ENCODE data around the gene PPM1M. TPM values are rescaled to one million over a fixed set of nuclear protein-coding genes. Genes with fewer than 3 reads are reported as not detected.

The PPM1M gene
- total RNA-seq, 1 donor from 2014 or later, result 59.5 TPM

GRCh38 chr3:52293491-52294319, 48.1 kb downstream of the PPM1M start:
- peaks cover 19% of the 10 kb centered on the region for H3K4me1 Mint-ChIP-seq (ENCODE audit: low read depth)
- H3K36me3 Mint-ChIP-seq (ENCODE audit: low read depth), result peaks cover 10% of the 10 kb centered on the region
- intact Hi-C loops (cut with micrococcal nuclease), result no loop called here
- DNase-seq (ENCODE audit: low spot score), result no peak
- no peaks in the 10 kb centered on the region for H3K9me3 Mint-ChIP-seq
- H3K4me3 Mint-ChIP-seq, result no peak overlapping the region
- H3K27ac Mint-ChIP-seq, result no peak overlapping the region
- no peaks in the 10 kb centered on the region for H3K27me3 Mint-ChIP-seq (ENCODE audit: insufficient read depth)

GRCh38 chr3:52294320-52295150, 49.0 kb downstream of the PPM1M start:
- H3K27ac Mint-ChIP-seq, result no peak overlapping the region
- H3K9me3 Mint-ChIP-seq, result no peaks in the 10 kb centered on the region
- peaks cover 9% of the 10 kb centered on the region for H3K36me3 Mint-ChIP-seq (ENCODE audit: low read depth)
- intact Hi-C loops (cut with micrococcal nuclease), result no loop called here
- H3K4me3 Mint-ChIP-seq, result no peak overlapping the region
- peaks cover 11% of the 10 kb centered on the region for H3K4me1 Mint-ChIP-seq (ENCODE audit: low read depth)
- H3K27me3 Mint-ChIP-seq (ENCODE audit: insufficient read depth), result no peaks in the 10 kb centered on the region
- no peak for DNase-seq (ENCODE audit: low spot score)

- H3K4me3 Mint-ChIP-seq, result no peak overlapping the region
- no peak overlapping the region for H3K27ac Mint-ChIP-seq
- H3K36me3 Mint-ChIP-seq (ENCODE audit: low read depth), result peaks cover 7% of the 10 kb centered on the region
- intact Hi-C loops (cut with micrococcal nuclease), result no loop called here
- no peaks in the 10 kb centered on the region for H3K9me3 Mint-ChIP-seq
- H3K4me1 Mint-ChIP-seq (ENCODE audit: low read depth), result peaks cover 8% of the 10 kb centered on the region
- DNase-seq (ENCODE audit: low spot score), result no peak
- H3K27me3 Mint-ChIP-seq (ENCODE audit: insufficient read depth), result no peaks in the 10 kb centered on the region
These were observed 50.2 kb downstream of the PPM1M start for GRCh38 chr3:52295671-52296208.

GRCh38 chr3:52297242-52298148, 51.9 kb downstream of the PPM1M start:
- Mint-ChIP-seq H3K4me1 (ENCODE audit: low read depth) (no peaks in the 10 kb centered on the region), H3K27me3 (ENCODE audit: insufficient read depth) (no peaks in the 10 kb centered on the region), H3K4me3 (no peak overlapping the region), H3K9me3 (no peaks in the 10 kb centered on the region), H3K36me3 (ENCODE audit: low read depth) (no peaks in the 10 kb centered on the region), H3K27ac (no peak overlapping the region)
- intact Hi-C loops (cut with micrococcal nuclease), result no loop called here
- DNase-seq (ENCODE audit: low spot score), result no peak

- no peaks in the 10 kb centered on the region for H3K27me3 Mint-ChIP-seq (ENCODE audit: insufficient read depth)
- intact Hi-C loops (cut with micrococcal nuclease), result no loop called here
- H3K36me3 Mint-ChIP-seq (ENCODE audit: low read depth), result no peaks in the 10 kb centered on the region
- no peaks in the 10 kb centered on the region for H3K4me1 Mint-ChIP-seq (ENCODE audit: low read depth)
- H3K9me3 Mint-ChIP-seq, result no peaks in the 10 kb centered on the region
- H3K4me3 Mint-ChIP-seq, result no peak overlapping the region
- H3K27ac Mint-ChIP-seq, result no peak overlapping the region
- no peak for DNase-seq (ENCODE audit: low spot score)
These were observed 52.9 kb downstream of the PPM1M start for GRCh38 chr3:52298149-52299098.

- intact Hi-C loops (cut with micrococcal nuclease), result no loop called here
- H3K27ac Mint-ChIP-seq, result no peak overlapping the region
- no peaks in the 10 kb centered on the region for H3K4me1 Mint-ChIP-seq (ENCODE audit: low read depth)
- no peaks in the 10 kb centered on the region for H3K9me3 Mint-ChIP-seq
- no peak overlapping the region for H3K4me3 Mint-ChIP-seq
- no peaks in the 10 kb centered on the region for H3K27me3 Mint-ChIP-seq (ENCODE audit: insufficient read depth)
- H3K36me3 Mint-ChIP-seq (ENCODE audit: low read depth), result peaks cover 2% of the 10 kb centered on the region
- DNase-seq (ENCODE audit: low spot score), result no peak
These were observed 53.8 kb downstream of the PPM1M start for GRCh38 chr3:52299247-52299878.

Other genes with a start within 250 kb of the PPM1M start
- 1,590 and 1,596 TPM in 2 replicates for gene RPL29, start 249.9 kb upstream of the PPM1M start, total RNA-seq
- 35.4 and 37.4 TPM in 2 replicates for gene DUSP7, start 189.2 kb upstream of the PPM1M start, total RNA-seq
- gene POC1A, start 91.3 kb upstream of the PPM1M start, total RNA-seq, result 20.3 and 24.9 TPM in 2 replicates
- gene ALAS1, start 47.6 kb upstream of the PPM1M start, total RNA-seq, result 105 and 110 TPM in 2 replicates
- gene TLR9, start 20.1 kb upstream of the PPM1M start, total RNA-seq, result 0.47 TPM in 1 of 2 replicates, not detected in the other
- gene TWF2, start 6.6 kb upstream of the PPM1M start, total RNA-seq, result 94.3 and 98.6 TPM in 2 replicates
- gene WDR82, start 32.9 kb downstream of the PPM1M start, total RNA-seq, result 105 and 107 TPM in 2 replicates
- 17.0 and 18.3 TPM in 2 replicates for gene GLYCTK, start 42.1 kb downstream of the PPM1M start, total RNA-seq
- 12.1 and 12.2 TPM in 2 replicates for gene DNAH1, start 70.6 kb downstream of the PPM1M start, total RNA-seq
- 104 and 113 TPM in 2 replicates for gene BAP1, start 164.2 kb downstream of the PPM1M start, total RNA-seq
- 11.1 and 11.4 TPM in 2 replicates for gene PHF7, start 164.9 kb downstream of the PPM1M start, total RNA-seq
- 0.13 TPM in 1 of 2 replicates, not detected in the other for gene SEMA3G, start 199.3 kb downstream of the PPM1M start, total RNA-seq
- 0.32 and 0.67 TPM in 2 replicates for gene TNNC1, start 208.3 kb downstream of the PPM1M start, total RNA-seq
- 72.0 and 74.2 TPM in 2 replicates for gene NISCH, start 209.8 kb downstream of the PPM1M start, total RNA-seq
- 0.05 and 0.16 TPM in 2 replicates for gene STAB1, start 249.6 kb downstream of the PPM1M start, total RNA-seq